Glutamatergic neuron (in vitro differentiated cells): Measurements from ENCODE around the gene ZNF557. TPM values are rescaled to one million over a fixed set of nuclear protein-coding genes. Genes with fewer than 3 reads are reported as not detected.

ENCODE experiments used
- DNase-seq: peaks from one replicate; pipeline ENCODE4 v3.0.0; 2022
- H3K27ac Mint-ChIP-seq: one replicate; pipeline ENCODE4 v1.8.0; 2020; ENCODE audit warnings: mild to moderate bottlenecking, mixed read lengths, inconsistent platforms; ENCODE audit not compliant: unreplicated experiment
- H3K27me3 Mint-ChIP-seq: one replicate; pipeline ENCODE4 v1.8.0; 2020; ENCODE audit warnings: mild to moderate bottlenecking, moderate library complexity, mixed read lengths, inconsistent platforms; ENCODE audit not compliant: unreplicated experiment
- H3K36me3 Mint-ChIP-seq: one replicate; pipeline ENCODE4 v1.8.0; 2020; ENCODE audit warnings: mild to moderate bottlenecking, mixed read lengths, inconsistent platforms; ENCODE audit not compliant: unreplicated experiment
- H3K4me1 Mint-ChIP-seq: one replicate; pipeline ENCODE4 v1.8.0; 2020; ENCODE audit warnings: mild to moderate bottlenecking, low read depth, mixed read lengths, inconsistent platforms; ENCODE audit not compliant: unreplicated experiment
- H3K4me3 Mint-ChIP-seq: one replicate; pipeline ENCODE4 v1.8.0; 2020; ENCODE audit warnings: mild to moderate bottlenecking, mixed read lengths, inconsistent platforms; ENCODE audit not compliant: unreplicated experiment
- H3K9me3 Mint-ChIP-seq: one replicate; pipeline ENCODE4 v1.8.0; 2020; ENCODE audit warnings: mild to moderate bottlenecking, moderate library complexity, mixed read lengths, inconsistent platforms; ENCODE audit not compliant: unreplicated experiment
- total RNA-seq: library from RNA; stranded (reverse); fragmentation: NEBNext Ultra II Directional; extraction: Animal tissue kit (Norgen Biotek cat#: 25700); gene quantifications from one replicate; pipeline ENCODE4 v1.2.1, GENCODE V29; 2021; ENCODE audit not compliant: unreplicated experiment
- TF ChIP-seq, protein P1 (sequence below): fragments of 200-600 bp; sonication (generic); IDR thresholded peaks from one replicate; pipeline ENCODE4 v1.5.0; 2021; ENCODE audit not compliant: partially characterized antibody, unreplicated experiment

The ZNF557 gene
- total RNA-seq, 1 donor from 2014 or later = 13.7 TPM

DNA sequence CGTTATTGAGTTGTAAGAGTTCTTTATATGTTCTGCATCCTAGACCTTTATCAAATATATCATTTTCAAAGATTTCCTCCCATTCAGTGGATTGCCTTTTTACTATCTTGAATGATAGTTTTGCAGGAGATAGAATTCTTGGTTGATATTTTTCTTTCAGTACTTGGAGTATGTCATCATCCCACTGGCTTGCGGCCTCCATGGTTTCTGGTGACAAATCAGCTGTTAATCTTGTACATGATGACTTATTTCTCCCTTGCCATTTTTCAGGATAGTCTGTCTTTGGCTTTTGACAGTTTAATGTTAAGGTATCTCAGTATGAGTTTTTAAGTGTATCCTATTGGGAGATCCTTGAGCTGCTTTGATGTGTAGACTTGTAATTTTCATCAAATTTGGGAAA is 8.5 kb downstream of the ZNF557 start:
- Mint-ChIP-seq H3K27me3 (peaks cover 3% of the 10 kb centered on the region), H3K4me3 (no peak overlapping the region), H3K9me3 (peaks cover 23% of the 10 kb centered on the region), H3K27ac (no peak overlapping the region), H3K4me1 (no peaks in the 10 kb centered on the region), H3K36me3 (peaks cover 68% of the 10 kb centered on the region)
- DNase-seq = no peak
- TF ChIP-seq, protein P1, sequence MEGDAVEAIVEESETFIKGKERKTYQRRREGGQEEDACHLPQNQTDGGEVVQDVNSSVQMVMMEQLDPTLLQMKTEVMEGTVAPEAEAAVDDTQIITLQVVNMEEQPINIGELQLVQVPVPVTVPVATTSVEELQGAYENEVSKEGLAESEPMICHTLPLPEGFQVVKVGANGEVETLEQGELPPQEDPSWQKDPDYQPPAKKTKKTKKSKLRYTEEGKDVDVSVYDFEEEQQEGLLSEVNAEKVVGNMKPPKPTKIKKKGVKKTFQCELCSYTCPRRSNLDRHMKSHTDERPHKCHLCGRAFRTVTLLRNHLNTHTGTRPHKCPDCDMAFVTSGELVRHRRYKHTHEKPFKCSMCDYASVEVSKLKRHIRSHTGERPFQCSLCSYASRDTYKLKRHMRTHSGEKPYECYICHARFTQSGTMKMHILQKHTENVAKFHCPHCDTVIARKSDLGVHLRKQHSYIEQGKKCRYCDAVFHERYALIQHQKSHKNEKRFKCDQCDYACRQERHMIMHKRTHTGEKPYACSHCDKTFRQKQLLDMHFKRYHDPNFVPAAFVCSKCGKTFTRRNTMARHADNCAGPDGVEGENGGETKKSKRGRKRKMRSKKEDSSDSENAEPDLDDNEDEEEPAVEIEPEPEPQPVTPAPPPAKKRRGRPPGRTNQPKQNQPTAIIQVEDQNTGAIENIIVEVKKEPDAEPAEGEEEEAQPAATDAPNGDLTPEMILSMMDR = no peak

DNA sequence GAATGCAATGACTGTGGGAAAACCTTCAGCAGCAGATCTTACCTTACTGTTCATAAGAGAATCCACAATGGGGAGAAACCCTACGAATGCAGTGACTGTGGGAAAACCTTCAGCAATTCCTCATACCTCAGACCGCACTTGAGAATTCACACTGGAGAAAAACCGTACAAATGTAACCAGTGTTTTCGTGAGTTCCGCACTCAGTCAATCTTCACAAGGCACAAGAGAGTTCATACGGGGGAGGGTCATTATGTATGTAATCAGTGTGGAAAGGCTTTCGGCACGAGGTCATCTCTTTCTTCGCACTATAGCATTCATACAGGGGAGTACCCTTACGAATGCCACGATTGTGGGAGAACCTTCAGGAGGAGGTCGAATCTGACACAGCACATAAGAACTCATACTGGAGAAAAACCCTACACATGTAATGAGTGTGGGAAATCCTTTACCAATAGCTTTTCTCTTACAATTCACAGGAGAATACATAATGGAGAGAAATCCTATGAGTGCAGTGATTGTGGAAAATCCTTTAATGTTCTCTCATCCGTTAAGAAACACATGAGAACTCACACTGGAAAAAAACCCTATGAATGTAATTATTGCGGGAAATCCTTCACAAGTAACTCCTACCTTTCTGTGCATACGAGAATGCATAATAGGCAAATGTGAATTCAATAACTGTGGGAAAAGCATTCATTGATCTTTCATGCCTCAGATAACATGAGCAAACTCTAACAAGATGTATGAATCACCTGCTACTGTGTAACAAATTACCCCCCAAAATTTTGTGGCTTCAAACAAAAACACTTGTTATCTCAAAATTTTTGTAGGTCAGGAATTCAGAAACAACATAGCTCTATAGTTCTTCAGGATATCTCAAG is 13.8 kb downstream of the ZNF557 start:
- Mint-ChIP-seq H3K4me3 (no peak overlapping the region), H3K27ac (no peak overlapping the region), H3K4me1 (no peaks in the 10 kb centered on the region), H3K27me3 (peaks cover 7% of the 10 kb centered on the region), H3K9me3 (peaks cover 46% of the 10 kb centered on the region), H3K36me3 (peaks cover 72% of the 10 kb centered on the region)
- DNase-seq = no peak
- TF ChIP-seq, protein P1 = no peak

DNA sequence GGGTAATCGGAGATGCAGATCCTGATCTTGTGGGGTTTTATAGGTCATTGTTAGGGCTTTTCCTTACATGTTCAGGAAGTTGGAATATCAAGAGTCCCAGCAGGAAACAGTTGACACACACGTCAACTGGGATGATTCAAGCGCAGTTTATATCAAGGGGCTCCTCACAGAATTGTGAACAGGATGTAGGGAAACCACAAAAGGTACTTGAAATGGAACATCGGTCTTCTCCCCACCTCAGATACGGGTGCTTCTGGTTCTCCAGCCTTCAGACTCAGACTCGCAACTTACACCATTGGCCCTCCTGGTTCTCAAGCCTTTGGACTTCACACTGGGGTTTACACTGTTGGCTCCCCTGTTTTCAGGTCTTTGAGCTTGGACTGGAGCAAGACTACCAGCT is 19.5 kb downstream of the ZNF557 start:
- Mint-ChIP-seq H3K9me3 (peaks cover 27% of the 10 kb centered on the region), H3K36me3 (peaks cover 44% of the 10 kb centered on the region), H3K27me3 (peaks cover 1% of the 10 kb centered on the region), H3K4me3 (no peak overlapping the region), H3K4me1 (no peaks in the 10 kb centered on the region), H3K27ac (no peak overlapping the region)
- no peak for DNase-seq
- TF ChIP-seq, protein P1 = no peak

DNA sequence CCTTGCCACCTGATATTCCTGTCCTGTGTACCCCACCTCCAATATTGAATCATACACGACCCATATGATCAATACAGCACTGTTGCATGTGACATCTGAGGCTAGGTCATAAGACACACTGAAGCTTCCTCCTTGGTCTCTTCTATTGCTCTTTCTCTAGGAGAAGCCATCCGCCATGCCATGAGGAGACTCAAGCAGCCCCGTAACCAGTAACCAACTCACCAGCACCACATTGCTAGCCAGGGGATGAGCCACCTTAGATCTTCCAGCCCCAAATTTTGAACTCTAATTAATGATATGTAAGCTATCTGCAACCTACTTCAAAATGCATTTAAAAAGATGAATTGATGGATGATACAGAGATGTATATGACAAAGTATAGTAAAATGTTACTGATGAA is 28.6 kb downstream of the ZNF557 start:
- Mint-ChIP-seq H3K27me3 (peaks cover 7% of the 10 kb centered on the region), H3K27ac (peak overlapping the region; percentile 90), H3K4me1 (no peaks in the 10 kb centered on the region), H3K4me3 (peak overlapping the region; percentile 91), H3K9me3 (peaks cover 24% of the 10 kb centered on the region), H3K36me3 (peaks cover 19% of the 10 kb centered on the region)
- TF ChIP-seq, protein P1 = no peak
- DNase-seq = no peak
